HG03139 (cell line): ENCODE measurements around the gene UNC13D.
"Not testable (repeated sequence)": the region's sequence is repeated elsewhere in the genome, so short reads cannot be mapped to it uniquely, and the experiment has no call there.

Experiments
- ATAC-seq: cut with Tn5 transposase; IDR thresholded peaks from one replicate; pipeline ENCODE4 v1.9.1; 2021; ENCODE audit not compliant: unreplicated experiment

UNC13D gene

DNA sequence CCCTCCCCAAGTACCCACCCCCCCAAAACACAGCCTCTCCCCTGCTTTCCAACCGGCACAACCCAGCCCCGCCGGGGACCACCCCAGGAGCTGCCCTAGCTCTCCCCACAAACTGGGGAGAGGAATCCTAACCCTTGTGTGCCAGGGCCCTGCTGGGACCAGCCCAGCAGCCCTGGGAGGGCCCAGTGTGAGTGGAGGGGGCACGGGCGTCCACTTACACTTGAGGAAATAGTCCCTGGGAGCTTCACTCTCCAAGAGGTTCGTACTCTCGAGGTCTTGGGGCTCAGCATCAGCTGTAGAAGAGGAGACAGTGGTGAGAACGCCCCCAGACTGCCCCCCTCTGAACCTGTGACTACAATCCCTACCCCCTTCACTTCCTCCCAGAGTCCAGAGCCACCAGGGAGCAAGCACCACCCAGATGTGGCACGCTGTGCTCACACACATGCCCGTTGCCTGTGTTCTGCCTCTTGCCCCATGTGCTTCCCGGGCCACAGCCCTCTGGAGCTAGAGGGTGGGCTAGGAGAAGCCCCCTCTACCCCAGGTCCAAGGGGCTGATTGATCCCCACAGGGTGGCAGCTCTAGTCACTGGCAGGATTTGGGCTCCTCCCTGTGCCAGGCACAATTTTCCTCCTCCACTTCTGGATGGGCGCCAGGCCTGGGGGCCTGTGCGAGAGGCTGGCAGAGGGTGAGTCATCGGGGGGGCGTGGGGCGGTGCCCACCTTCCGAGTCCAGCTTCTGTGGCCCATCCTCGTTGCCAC is 31.2 kb upstream of the UNC13D start:
- no peak for ATAC-seq

- no peak for ATAC-seq
Measured at GRCh38 chr17:75874323-75875181, 30.3 kb upstream of the UNC13D start.

- ATAC-seq: no peak
Measured at GRCh38 chr17:75873587-75874322, 29.6 kb upstream of the UNC13D start.

- ATAC-seq: no peak
Measured at GRCh38 chr17:75872434-75873351, 28.5 kb upstream of the UNC13D start.

- not testable (repeated sequence) for ATAC-seq
Measured at GRCh38 chr17:75870228-75870627, 26.0 kb upstream of the UNC13D start.

GRCh38 chr17:75869282-75870141 is 25.3 kb upstream of the UNC13D start:
- ATAC-seq: no peak

GRCh38 chr17:75868730-75869281 is 24.6 kb upstream of the UNC13D start:
- ATAC-seq: not testable (repeated sequence)

DNA sequence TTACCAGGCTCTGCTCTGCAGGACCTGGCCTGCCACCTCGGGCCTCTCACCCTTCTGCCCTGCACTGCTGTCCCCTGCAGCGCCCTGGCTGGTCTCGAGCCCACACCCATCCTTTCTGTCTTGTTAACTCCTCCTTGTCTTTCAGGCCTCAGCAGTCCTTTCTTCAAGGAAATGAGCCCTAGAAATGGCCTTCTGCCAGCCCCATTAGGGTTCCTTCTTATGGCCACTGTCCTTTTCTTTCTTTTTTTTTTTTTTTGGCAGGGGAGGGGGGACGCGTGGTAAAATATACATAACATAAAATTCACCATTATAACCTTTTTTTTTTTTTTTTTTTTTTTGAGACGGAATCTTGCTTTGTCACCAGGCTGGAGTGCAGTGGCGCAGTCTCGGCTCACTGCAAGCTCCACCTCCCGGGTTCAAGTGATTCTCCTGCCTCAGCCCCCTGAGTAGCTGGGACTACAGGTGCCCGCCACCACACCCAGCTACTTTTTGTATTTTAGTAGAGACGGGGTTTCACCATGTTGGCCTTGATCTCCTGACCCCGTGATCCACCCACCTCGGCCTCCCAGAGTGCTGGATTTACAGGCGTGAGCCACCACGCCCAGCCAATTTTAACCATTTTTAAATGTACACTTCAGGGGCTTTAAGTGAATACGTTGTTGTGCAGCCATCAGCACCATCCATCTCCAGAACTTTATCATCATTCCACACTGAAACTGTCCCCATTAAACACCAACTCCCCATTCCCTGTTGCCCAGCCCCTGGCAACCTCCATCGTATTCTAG is 21.4 kb upstream of the UNC13D start:
- not testable (repeated sequence) for ATAC-seq

DNA sequence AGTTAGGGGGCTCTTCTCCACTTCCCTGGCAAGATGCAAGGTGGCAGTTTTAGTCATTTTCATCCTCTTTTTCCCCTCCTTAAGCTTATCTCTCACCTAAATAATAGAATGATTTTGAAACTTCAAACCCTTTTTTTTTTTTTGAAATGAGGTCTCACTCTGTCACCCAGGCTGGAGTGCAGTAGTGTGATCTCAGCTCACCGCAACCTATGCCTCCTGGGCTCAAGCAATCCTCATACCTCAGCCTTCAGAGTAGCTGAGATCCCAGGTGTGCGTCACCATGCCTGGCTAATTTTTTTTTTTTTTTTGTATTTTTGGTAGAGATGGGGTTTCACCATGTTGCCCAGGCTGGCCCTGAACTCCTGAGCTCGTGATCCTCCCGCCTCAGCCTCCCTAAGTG is 20.7 kb upstream of the UNC13D start:
- not testable (repeated sequence) for ATAC-seq

- peak; percentile 80 for ATAC-seq
Measured at GRCh38 chr17:75864448-75864871, 20.3 kb upstream of the UNC13D start.

GRCh38 chr17:75861927-75862317 is 17.7 kb upstream of the UNC13D start:
- ATAC-seq: no peak

DNA sequence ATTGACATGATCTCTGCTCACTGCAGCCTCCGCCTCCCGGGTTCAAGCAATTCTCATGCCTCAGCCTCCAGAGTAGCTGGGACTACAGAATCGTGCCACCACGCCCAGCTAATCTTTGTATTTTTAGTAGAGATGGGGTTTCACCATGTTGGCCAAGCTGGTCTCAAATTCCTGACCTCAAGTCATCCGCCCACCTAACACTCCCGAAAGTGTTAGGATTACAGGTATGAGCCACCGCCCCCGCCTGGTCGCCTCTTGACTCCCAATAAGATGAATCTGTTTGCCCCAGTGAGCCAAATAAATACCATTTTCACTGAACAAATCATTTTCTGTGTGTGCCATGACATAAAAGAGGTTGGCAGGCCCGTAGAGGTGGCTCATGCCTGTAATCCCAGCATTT is 15.2 kb upstream of the UNC13D start:
- ATAC-seq: not testable (repeated sequence)

- ATAC-seq: peak; percentile 30
Measured at GRCh38 chr17:75856062-75856756, 12.0 kb upstream of the UNC13D start.

- peak; percentile 81 for ATAC-seq
Measured at GRCh38 chr17:75855310-75856061, 11.3 kb upstream of the UNC13D start, which contains the start of gene WBP2. Gene WBP2 (minus strand): TSS chr17:75855335. CDS start chr17:75855297, 38 bp downstream.

GRCh38 chr17:75854881-75855309 is 10.7 kb upstream of the UNC13D start:
- ATAC-seq: no peak

- no peak for ATAC-seq
Measured at GRCh38 chr17:75854101-75854748, 10.0 kb upstream of the UNC13D start.
